ENCODE measurements around the gene SLC48A1. TPM values are rescaled to one million over a fixed set of nuclear protein-coding genes. Genes with fewer than 3 reads are reported as not detected.

SLC48A1 gene
- total and polyA plus RNA-seq, 10 of the 15 experiments (the other 5 are each of a cell fraction or from before 2014, with no cell fraction given) = 1.1 to 4.9 (median 1.9) TPM

DNA sequence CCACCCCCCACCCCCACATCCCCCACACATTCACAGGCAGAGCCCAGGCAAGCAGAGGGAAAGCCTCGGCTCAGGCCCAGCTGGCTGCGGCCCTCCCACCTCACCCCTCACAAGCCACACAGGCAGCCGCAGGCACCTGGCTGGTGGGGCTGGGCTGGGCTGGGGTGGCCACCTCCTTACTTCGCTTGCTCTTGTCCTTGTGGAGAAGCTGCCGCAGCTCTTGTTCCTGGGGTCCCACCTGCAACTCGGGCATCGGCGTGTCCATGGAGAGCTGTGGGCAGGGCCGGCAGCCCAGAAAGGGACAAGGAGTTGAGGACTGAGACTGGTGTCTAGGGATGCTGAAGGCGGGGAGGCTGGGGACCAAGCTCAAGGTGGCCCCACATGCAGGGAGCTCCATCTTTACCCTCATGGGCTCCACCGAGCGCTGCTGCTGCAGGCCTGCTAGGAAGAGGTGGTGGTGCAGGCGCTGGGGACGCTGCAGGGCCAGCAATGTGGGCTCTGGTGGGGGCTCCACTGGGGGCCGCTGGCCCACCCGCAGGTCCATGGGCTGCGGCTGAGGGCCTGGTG lies 25.4 kb downstream of the SLC48A1 start:
- ChIA-PET POLR2A (interaction anchor here (1.4 kb wide), 1 partner anchor 39 kb away, joined by 8 read pairs; no protein-coding TSS in a partner anchor), CTCF (interaction anchor here (0.6 to 7.9 kb wide), 8 partner anchors 10 to 151 kb away, joined by 3 to 215 read pairs (median 4); no protein-coding TSS in a partner anchor), SMC1A (ENCODE audit: uncharacterized antibody, unreplicated experiment) (interaction anchor here (0.9 to 4.0 kb wide), 5 partner anchors 8 to 42 kb away, joined by 4 to 43 read pairs (median 6); no protein-coding TSS in a partner anchor), RAD21 (ENCODE audit: unreplicated experiment) (interaction anchor here (0.8 to 7.5 kb wide), 6 partner anchors 15 to 147 kb away, joined by 3 to 166 read pairs (median 8); no protein-coding TSS in a partner anchor)
- Histone ChIP-seq H3K4me1 (ENCODE audit: control insufficient read depth, insufficient read depth, low read length) (peaks cover 11% of the 10 kb centered on the region), H3K27ac (ENCODE audit: control insufficient read depth, insufficient read depth) (no peak overlapping the region), H3K36me3 (ENCODE audit: control insufficient read depth in 2 of 2, insufficient read depth in 2 of 2, low read length in 1 of 2) (peaks cover 0 to 3% of the 10 kb centered on the region in 2 experiments; a peak in 2 of 4 replicates), H2AFZ (ENCODE audit: control insufficient read depth, low read depth, low read length) (no peak overlapping the region), H3K4me2 (ENCODE audit: control insufficient read depth, insufficient read depth) (no peak overlapping the region), H3K27me3 (replicated peaks in 1 of 2; ENCODE audit: control insufficient read depth in 2 of 2, insufficient read depth in 2 of 2, low read length in 1 of 2) (no peaks in the 10 kb centered on the region; a peak in 1 of 4 replicates), H3K79me2 (ENCODE audit: control insufficient read depth, insufficient read depth, low read length) (no peaks in the 10 kb centered on the region; the same call in 1 of the 2 replicates), H4K20me1 (ENCODE audit: control insufficient read depth, insufficient read depth) (no peaks in the 10 kb centered on the region), H3K9me3 (replicated peaks; ENCODE audit: control insufficient read depth, insufficient read depth, low read length) (no peaks in the 10 kb centered on the region), H3K4me3 (no peak overlapping the region), H3K9ac (ENCODE audit: control insufficient read depth, insufficient read depth, low read length) (no peak overlapping the region)
- in situ Hi-C loops (cut with MboI) = no loop called here
- ATAC-seq = no peak
- no TSS peak for BruUV-seq (replicated peaks)
- intact Hi-C loops (cut with micrococcal nuclease; ENCODE audit: unreplicated experiment) = no loop called here
- WGBS (ENCODE audit: insufficient coverage, insufficient replicate concordance, low lambda C conversion rate, missing lambda C conversion rate) = 86% methylated on average over 17 of the region's 17 CpGs
- no peak for FAIRE-seq
- DNase-seq (ENCODE audit: low read depth, low spot score) = no peak
- TF ChIP-seq PRDM15 (CRISPR knock-in tag; IDR thresholded peaks at IDR 0.05) = no peak
- TF ChIP-seq CBX5 (IDR thresholded peaks at IDR 0.05; ENCODE audit: low read depth) = no peak
- no peak for TF ChIP-seq ZBTB4 (CRISPR knock-in tag; IDR thresholded peaks at IDR 0.05)
- no peak for TF ChIP-seq BHLHE40 (IDR thresholded peaks at IDR 0.05; ENCODE audit: borderline replicate concordance in 1 of 2, low read depth in 2 of 2, low read length in 1 of 2)
- TF ChIP-seq, protein P1, sequence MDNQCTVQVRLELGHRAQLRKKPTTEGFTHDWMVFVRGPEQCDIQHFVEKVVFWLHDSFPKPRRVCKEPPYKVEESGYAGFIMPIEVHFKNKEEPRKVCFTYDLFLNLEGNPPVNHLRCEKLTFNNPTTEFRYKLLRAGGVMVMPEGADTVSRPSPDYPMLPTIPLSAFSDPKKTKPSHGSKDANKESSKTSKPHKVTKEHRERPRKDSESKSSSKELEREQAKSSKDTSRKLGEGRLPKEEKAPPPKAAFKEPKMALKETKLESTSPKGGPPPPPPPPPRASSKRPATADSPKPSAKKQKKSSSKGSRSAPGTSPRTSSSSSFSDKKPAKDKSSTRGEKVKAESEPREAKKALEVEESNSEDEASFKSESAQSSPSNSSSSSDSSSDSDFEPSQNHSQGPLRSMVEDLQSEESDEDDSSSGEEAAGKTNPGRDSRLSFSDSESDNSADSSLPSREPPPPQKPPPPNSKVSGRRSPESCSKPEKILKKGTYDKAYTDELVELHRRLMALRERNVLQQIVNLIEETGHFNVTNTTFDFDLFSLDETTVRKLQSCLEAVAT (IDR thresholded peaks at IDR 0.05) = no peak
- TF ChIP-seq FOXK2 (IDR thresholded peaks at IDR 0.05) = no peak
- TF ChIP-seq, protein P2, sequence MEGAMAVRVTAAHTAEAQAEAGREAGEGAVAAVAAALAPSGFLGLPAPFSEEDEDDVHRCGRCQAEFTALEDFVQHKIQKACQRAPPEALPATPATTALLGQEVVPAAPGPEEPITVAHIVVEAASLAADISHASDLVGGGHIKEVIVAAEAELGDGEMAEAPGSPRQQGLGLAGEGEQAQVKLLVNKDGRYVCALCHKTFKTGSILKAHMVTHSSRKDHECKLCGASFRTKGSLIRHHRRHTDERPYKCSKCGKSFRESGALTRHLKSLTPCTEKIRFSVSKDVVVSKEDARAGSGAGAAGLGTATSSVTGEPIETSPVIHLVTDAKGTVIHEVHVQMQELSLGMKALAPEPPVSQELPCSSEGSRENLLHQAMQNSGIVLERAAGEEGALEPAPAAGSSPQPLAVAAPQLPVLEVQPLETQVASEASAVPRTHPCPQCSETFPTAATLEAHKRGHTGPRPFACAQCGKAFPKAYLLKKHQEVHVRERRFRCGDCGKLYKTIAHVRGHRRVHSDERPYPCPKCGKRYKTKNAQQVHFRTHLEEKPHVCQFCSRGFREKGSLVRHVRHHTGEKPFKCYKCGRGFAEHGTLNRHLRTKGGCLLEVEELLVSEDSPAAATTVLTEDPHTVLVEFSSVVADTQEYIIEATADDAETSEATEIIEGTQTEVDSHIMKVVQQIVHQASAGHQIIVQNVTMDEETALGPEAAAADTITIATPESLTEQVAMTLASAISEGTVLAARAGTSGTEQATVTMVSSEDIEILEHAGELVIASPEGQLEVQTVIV (IDR thresholded peaks at IDR 0.05; ENCODE audit: borderline replicate concordance, partially characterized antibody) = no peak
- TF ChIP-seq MYB (IDR thresholded peaks at IDR 0.05; ENCODE audit: borderline replicate concordance, low read depth, low read length) = no peak
- no peak for TF ChIP-seq EGR1 (IDR thresholded peaks at IDR 0.05; ENCODE audit: borderline replicate concordance in 1 of 2, low read depth in 2 of 2, low read length in 2 of 2)
- TF ChIP-seq CHD1 (IDR thresholded peaks at IDR 0.05; ENCODE audit: low read depth, low read length) = no peak
- no peak for TF ChIP-seq KLF5 (IDR thresholded peaks at IDR 0.05; ENCODE audit: partially characterized antibody)
